K562 (cell line): ENCODE results near the gene SREBF1. TPM values are rescaled to one million over a fixed set of nuclear protein-coding genes. Genes with fewer than 3 reads are reported as not detected.
A peak's percentile ranks its signal among the peaks of the same experiment; 100 is the strongest.

ENCODE experiments used
- BRCA1 ChIP-seq, 2 experiments: fragments of 450-650 bp in 1 of 2; sonication (generic) in 1 of 2; formaldehyde crosslinking in 1 of 2; IDR thresholded peaks; 2 replicates each; pipeline versions ENCODE4 v1.5.0 to v1.6.1; 2017 to 2020; ENCODE audit warnings: mild to moderate bottlenecking in 1 of 2, missing genetic modification reagents in 1 of 2
- CBFA2T3 ChIP-seq: fragments of 450-650 bp; IDR thresholded peaks from 2 replicates; pipeline ENCODE4 v1.6.1; 2017
- CBX3 ChIP-seq, 2 experiments: IDR thresholded peaks; 1 replicate in 1 of 2; 2 replicates in 1 of 2; pipeline ENCODE4 v1.6.1; 2012; ENCODE audit warnings: inconsistent platforms in 2 of 2, low read length in 2 of 2, borderline replicate concordance in 1 of 2, control low read depth in 1 of 2
- DDX20 ChIP-seq: fragments of 450-650 bp; IDR thresholded peaks from 2 replicates; pipeline ENCODE4 v1.6.1; 2016; ENCODE audit warnings: missing genetic modification characterization, low read depth, mild to moderate bottlenecking, missing compliant biosample characterization, moderate library complexity
- GATA2 ChIP-seq: sonication (generic); formaldehyde crosslinking; IDR thresholded peaks from 2 replicates; pipeline ENCODE4 v1.4.0; 2020; ENCODE audit warnings: mild to moderate bottlenecking, missing genetic modification reagents
- ILK ChIP-seq: fragments of 450-650 bp; IDR thresholded peaks from 2 replicates; pipeline ENCODE4 v1.6.1; 2016; ENCODE audit warnings: missing genetic modification characterization, low read depth, mild to moderate bottlenecking, missing compliant biosample characterization, moderate library complexity, borderline replicate concordance
- MYBL2 ChIP-seq, 2 experiments: fragments of 450-650 bp in 1 of 2; sonication (generic) in 1 of 2; formaldehyde crosslinking in 1 of 2; IDR thresholded peaks; 2 replicates each; pipeline versions ENCODE4 v1.6.1 to v1.8.1; 2017 to 2022; ENCODE audit warnings: borderline replicate concordance in 1 of 2, inconsistent platforms in 1 of 2, low read depth in 1 of 2, mild to moderate bottlenecking in 1 of 2, missing genetic modification reagents in 1 of 2, moderate library complexity in 1 of 2
- NFIC ChIP-seq: fragments of 450-650 bp; IDR thresholded peaks from 2 replicates; pipeline ENCODE4 v1.6.1; 2017; ENCODE audit warnings: mild to moderate bottlenecking, inconsistent platforms
- RBM25 ChIP-seq: fragments of 200-400 bp; formaldehyde crosslinking; IDR thresholded peaks from 2 replicates; pipeline ENCODE4 v1.6.1; 2018; ENCODE audit warnings: low read length, low read depth, moderate library complexity; ENCODE audit not compliant: severe bottlenecking
- SMARCA5 ChIP-seq: fragments of 450-650 bp; IDR thresholded peaks from 2 replicates; pipeline ENCODE4 v1.6.1; 2016
- SMARCE1 ChIP-seq: fragments of 450-650 bp; IDR thresholded peaks from 2 replicates; pipeline ENCODE4 v1.7.1; 2016; ENCODE audit warnings: mild to moderate bottlenecking
- SNAPC5 ChIP-seq: fragments of 250-450 bp; sonication (Bioruptor Pico); IDR thresholded peaks from 2 replicates; pipeline ENCODE4 v1.8.0; 2021; ENCODE audit warnings: moderate library complexity, mild to moderate bottlenecking, inconsistent platforms
- TCF3 ChIP-seq: sonication (generic); formaldehyde crosslinking; IDR thresholded peaks from 2 replicates; pipeline ENCODE4 v1.4.0; 2020; ENCODE audit warnings: mild to moderate bottlenecking, missing genetic modification reagents
- VEZF1 ChIP-seq: fragments of 200-800 bp; sonication (Bioruptor generic); IDR thresholded peaks from 2 replicates; pipeline ENCODE4 v1.6.1; 2017; ENCODE audit warnings: missing genetic modification characterization, missing compliant biosample characterization
- ZBTB34 ChIP-seq: fragments of 250-450 bp; sonication (Bioruptor Pico); IDR thresholded peaks from 2 replicates; pipeline ENCODE4 v1.8.0; 2021; ENCODE audit warnings: mild to moderate bottlenecking, moderate library complexity
- ZFP1 ChIP-seq: fragments of 450-650 bp; formaldehyde crosslinking; IDR thresholded peaks from 2 replicates; pipeline ENCODE4 v1.4.0; 2020; ENCODE audit warnings: mild to moderate bottlenecking, mixed read lengths
- ZNF143 ChIP-seq: sonication (generic); formaldehyde crosslinking; IDR thresholded peaks from 2 replicates; pipeline ENCODE4 v1.9.0; 2022; ENCODE audit warnings: mild to moderate bottlenecking, missing genetic modification reagents
- ZNF174 ChIP-seq: fragments of 250-450 bp; sonication (Bioruptor Pico); IDR thresholded peaks from 2 replicates; pipeline ENCODE4 v1.4.0; 2020; ENCODE audit warnings: mild to moderate bottlenecking
- ZNF444 ChIP-seq: fragments of 250-450 bp; sonication (Bioruptor Pico); IDR thresholded peaks from 2 replicates; pipeline ENCODE4 v1.4.0; 2020; ENCODE audit warnings: mild to moderate bottlenecking, moderate library complexity
- ZNF592 ChIP-seq: fragments of 450-650 bp; IDR thresholded peaks from 2 replicates; pipeline ENCODE4 v1.6.1; 2017; ENCODE audit warnings: antibody characterized with exemption, mild to moderate bottlenecking
- polyA plus RNA-seq, 8 experiments: library from polyadenylated mRNA; depleted of rRNA in 4 of 8; stranded (reverse) in 5 of 8; unstranded in 3 of 8; fragments of >200 nt; fragmentation: Nextera tagmentation in 2 of 8; fragmentation: Illumina TruSeq in 1 of 8; extraction: Ambion mirVana in 2 of 8; extraction: Trizol in 1 of 8; gene quantifications; 2 replicates each; pipeline versions ENCODE4 v1.2.1 to v1.2.3, GENCODE V29; 2011 to 2014; ENCODE audit warnings: inconsistent platforms in 1 of 8, missing spikeins in 1 of 8
- total RNA-seq, 7 experiments: library from RNA; depleted of rRNA in 6 of 7; stranded (reverse); fragments of >200 nt in 6 of 7; fragmentation: Illumina TruSeq in 2 of 7; extraction: Trizol in 2 of 7; gene quantifications; 2 replicates each; pipeline versions ENCODE4 v1.2.1 to v1.2.3, GENCODE V29; 2011 to 2021; ENCODE audit warnings: low replicate concordance in 1 of 7

SREBF1 gene
- total and polyA plus RNA-seq, 9 of the 15 experiments (the other 6 are each of a cell fraction or from before 2014, with no cell fraction given): 1.6 to 169 (median 69.4) TPM

GRCh38 chr17:17837966-17838962 is 1.5 kb upstream of the SREBF1 start (continued):
- TF ChIP-seq ZBTB34 (no peak), BRCA1 (IDR thresholded peaks at IDR 0.05) (no peak), BRCA1 (CRISPR knock-in tag; IDR thresholded peaks at IDR 0.05) (no peak), SNAPC5 (no peak), MYBL2 (IDR thresholded peaks at IDR 0.05; ENCODE audit: low read depth) (no peak), MYBL2 (CRISPR knock-in tag; IDR thresholded peaks at IDR 0.05; ENCODE audit: borderline replicate concordance) (no peak), SMARCA5 (peak; percentile 53; the same call in 1 of the 2 replicates), GATA2 (CRISPR knock-in tag) (0 out of 2 replicates have a peak, but pooled peaks have one; percentile 4), TCF3 (CRISPR knock-in tag) (peak; percentile 47; the same call in 1 of the 2 replicates), ILK (tag) (no peak), ZNF592 (peak; percentile 68), NFIC (no peak; the same call in 1 of the 2 replicates), CBFA2T3 (peak; percentile 60), VEZF1 (peak; percentile 54; the same call in 1 of the 2 replicates), ZFP1 (no peak), RBM25 (peak; percentile 67), ZNF174 (CRISPR knock-in tag) (no peak), DDX20 (tag) (no peak), ZNF444 (CRISPR knock-in tag) (no peak), CBX3 (IDR thresholded peaks at IDR 0.05; ENCODE audit: borderline replicate concordance in 1 of 2, low read length in 2 of 2) (no peak), SMARCE1 (no peak), ZNF143 (CRISPR knock-in tag) (no peak)
